K562 (cell line): Measurements from ENCODE around the gene AFF1. TPM values are rescaled to one million over a fixed set of nuclear protein-coding genes. Genes with fewer than 3 reads are reported as not detected.

Experiments
- ATF1 ChIP-seq, 2 experiments: fragments of 450-650 bp in 1 of 2; IDR thresholded peaks; 2 replicates each; pipeline ENCODE4 v1.6.1; 2016; ENCODE audit warnings: missing compliant biosample characterization in 1 of 2, missing genetic modification characterization in 1 of 2
- ATF6 ChIP-seq: sonication (generic); formaldehyde crosslinking; IDR thresholded peaks from 2 replicates; pipeline ENCODE4 v1.4.0; 2020; ENCODE audit warnings: mild to moderate bottlenecking, missing genetic modification reagents
- BCL6 ChIP-seq: fragments of 250-450 bp; sonication (Bioruptor Pico); IDR thresholded peaks from 2 replicates; pipeline ENCODE4 v1.4.0; 2020
- HMGN3 ChIP-seq: IDR thresholded peaks from 2 replicates; pipeline ENCODE4 v1.6.1; 2011; ENCODE audit warnings: borderline replicate concordance, low read depth, mild to moderate bottlenecking, mixed read lengths, low read length; ENCODE audit not compliant: insufficient read length; ENCODE audit errors: extremely low read depth
- JUND ChIP-seq, 2 experiments: IDR thresholded peaks; 2 replicates in 1 of 2; 3 replicates in 1 of 2; pipeline ENCODE4 v1.6.1; 2011; ENCODE audit warnings: borderline replicate concordance in 2 of 2, low read depth in 2 of 2, low read length in 2 of 2, improper control_type of control experiment in 1 of 2, missing biosample characterization in 1 of 2, missing genetic modification characterization in 1 of 2, missing genetic modification reagents in 1 of 2
- MEF2A ChIP-seq: IDR thresholded peaks from 2 replicates; pipeline ENCODE4 v1.6.1; 2011; ENCODE audit warnings: low read depth, mild to moderate bottlenecking, low read length, moderate library complexity; ENCODE audit not compliant: control insufficient read depth
- NELFE ChIP-seq: IDR thresholded peaks from 2 replicates; pipeline ENCODE4 v1.6.1; 2011; ENCODE audit warnings: mild to moderate bottlenecking; ENCODE audit not compliant: insufficient read depth, insufficient read length
- PBX2 ChIP-seq, 2 experiments: IDR thresholded peaks in 1 of 2; conservative IDR thresholded peaks in 1 of 2; 2 replicates each; pipeline ENCODE4 v1.6.1; 2016; ENCODE audit warnings: low read depth in 2 of 2, mild to moderate bottlenecking in 1 of 2, missing compliant biosample characterization in 1 of 2, missing genetic modification characterization in 1 of 2, moderate library complexity in 1 of 2
- RFX5 ChIP-seq: IDR thresholded peaks from 2 replicates; pipeline ENCODE4 v1.6.1; 2011; ENCODE audit warnings: low read depth, mild to moderate bottlenecking, improper control_type of control experiment, low read length
- TAF1 ChIP-seq: IDR thresholded peaks from 2 replicates; pipeline ENCODE4 v1.6.1; 2011; ENCODE audit warnings: mild to moderate bottlenecking, low read length, moderate library complexity; ENCODE audit not compliant: insufficient read depth, control insufficient read depth, severe bottlenecking; ENCODE audit errors: extremely low read depth
- YBX1 ChIP-seq: fragments of 450-650 bp; IDR thresholded peaks from 2 replicates; pipeline ENCODE4 v1.7.1; 2016; ENCODE audit warnings: mild to moderate bottlenecking
- ZNF140 ChIP-seq: fragments of 250-450 bp; sonication (Bioruptor Pico); IDR thresholded peaks from 2 replicates; pipeline ENCODE4 v1.8.0; 2021; ENCODE audit warnings: moderate library complexity, mild to moderate bottlenecking, inconsistent platforms
- polyA plus RNA-seq, 8 experiments: library from polyadenylated mRNA; depleted of rRNA in 4 of 8; stranded (reverse) in 5 of 8; unstranded in 3 of 8; fragments of >200 nt; fragmentation: Nextera tagmentation in 2 of 8; fragmentation: Illumina TruSeq in 1 of 8; extraction: Ambion mirVana in 2 of 8; extraction: Trizol in 1 of 8; gene quantifications; 2 replicates each; pipeline versions ENCODE4 v1.2.1 to v1.2.3, GENCODE V29; 2011 to 2014; ENCODE audit warnings: inconsistent platforms in 1 of 8, missing spikeins in 1 of 8
- total RNA-seq, 7 experiments: library from RNA; depleted of rRNA in 6 of 7; stranded (reverse); fragments of >200 nt in 6 of 7; fragmentation: Illumina TruSeq in 2 of 7; extraction: Trizol in 2 of 7; gene quantifications; 2 replicates each; pipeline versions ENCODE4 v1.2.1 to v1.2.3, GENCODE V29; 2011 to 2021; ENCODE audit warnings: low replicate concordance in 1 of 7
- TF ChIP-seq, protein P1 (sequence below), 2 experiments: fragments of 450-650 bp in 1 of 2; IDR thresholded peaks; 2 replicates each; pipeline ENCODE4 v1.6.1; 2011 to 2017; ENCODE audit warnings: low read depth in 2 of 2, antibody characterized with exemption in 1 of 2, borderline replicate concordance in 1 of 2, low read length in 1 of 2, mild to moderate bottlenecking in 1 of 2, mixed read lengths in 1 of 2; ENCODE audit not compliant: control insufficient read depth in 1 of 2
- TF ChIP-seq, protein P2 (sequence below): IDR thresholded peaks from 3 replicates; pipeline ENCODE4 v1.6.1; 2011; ENCODE audit warnings: borderline replicate concordance, mild to moderate bottlenecking; ENCODE audit not compliant: insufficient read length, insufficient read depth

AFF1 gene
- total and polyA plus RNA-seq, 9 of the 15 experiments (the other 6 are each of a cell fraction or from before 2014, with no cell fraction given) = 4.1 to 47.5 (median 17.2) TPM

- TF ChIP-seq, protein P1, sequence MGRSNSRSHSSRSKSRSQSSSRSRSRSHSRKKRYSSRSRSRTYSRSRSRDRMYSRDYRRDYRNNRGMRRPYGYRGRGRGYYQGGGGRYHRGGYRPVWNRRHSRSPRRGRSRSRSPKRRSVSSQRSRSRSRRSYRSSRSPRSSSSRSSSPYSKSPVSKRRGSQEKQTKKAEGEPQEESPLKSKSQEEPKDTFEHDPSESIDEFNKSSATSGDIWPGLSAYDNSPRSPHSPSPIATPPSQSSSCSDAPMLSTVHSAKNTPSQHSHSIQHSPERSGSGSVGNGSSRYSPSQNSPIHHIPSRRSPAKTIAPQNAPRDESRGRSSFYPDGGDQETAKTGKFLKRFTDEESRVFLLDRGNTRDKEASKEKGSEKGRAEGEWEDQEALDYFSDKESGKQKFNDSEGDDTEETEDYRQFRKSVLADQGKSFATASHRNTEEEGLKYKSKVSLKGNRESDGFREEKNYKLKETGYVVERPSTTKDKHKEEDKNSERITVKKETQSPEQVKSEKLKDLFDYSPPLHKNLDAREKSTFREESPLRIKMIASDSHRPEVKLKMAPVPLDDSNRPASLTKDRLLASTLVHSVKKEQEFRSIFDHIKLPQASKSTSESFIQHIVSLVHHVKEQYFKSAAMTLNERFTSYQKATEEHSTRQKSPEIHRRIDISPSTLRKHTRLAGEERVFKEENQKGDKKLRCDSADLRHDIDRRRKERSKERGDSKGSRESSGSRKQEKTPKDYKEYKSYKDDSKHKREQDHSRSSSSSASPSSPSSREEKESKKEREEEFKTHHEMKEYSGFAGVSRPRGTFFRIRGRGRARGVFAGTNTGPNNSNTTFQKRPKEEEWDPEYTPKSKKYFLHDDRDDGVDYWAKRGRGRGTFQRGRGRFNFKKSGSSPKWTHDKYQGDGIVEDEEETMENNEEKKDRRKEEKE (IDR thresholded peaks at IDR 0.05; ENCODE audit: borderline replicate concordance in 1 of 2, control insufficient read depth in 1 of 2, low read depth in 2 of 2, low read length in 1 of 2) = no peak
- TF ChIP-seq JUND (IDR thresholded peaks at IDR 0.05; ENCODE audit: borderline replicate concordance, low read depth, low read length) = no peak
- no peak for TF ChIP-seq JUND (tag; IDR thresholded peaks at IDR 0.05; ENCODE audit: borderline replicate concordance, low read depth, low read length)
- TF ChIP-seq RFX5 = no peak
- TF ChIP-seq, protein P2, sequence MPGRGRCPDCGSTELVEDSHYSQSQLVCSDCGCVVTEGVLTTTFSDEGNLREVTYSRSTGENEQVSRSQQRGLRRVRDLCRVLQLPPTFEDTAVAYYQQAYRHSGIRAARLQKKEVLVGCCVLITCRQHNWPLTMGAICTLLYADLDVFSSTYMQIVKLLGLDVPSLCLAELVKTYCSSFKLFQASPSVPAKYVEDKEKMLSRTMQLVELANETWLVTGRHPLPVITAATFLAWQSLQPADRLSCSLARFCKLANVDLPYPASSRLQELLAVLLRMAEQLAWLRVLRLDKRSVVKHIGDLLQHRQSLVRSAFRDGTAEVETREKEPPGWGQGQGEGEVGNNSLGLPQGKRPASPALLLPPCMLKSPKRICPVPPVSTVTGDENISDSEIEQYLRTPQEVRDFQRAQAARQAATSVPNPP = no peak
- TF ChIP-seq MEF2A = no peak
- no peak for TF ChIP-seq ATF1 (CRISPR knock-in tag; IDR thresholded peaks at IDR 0.05)
- no peak for TF ChIP-seq ATF1 (tag; IDR thresholded peaks at IDR 0.05)
- TF ChIP-seq BCL6 = no peak
- TF ChIP-seq HMGN3 = no peak
- TF ChIP-seq ZNF140 (CRISPR knock-in tag) = no peak
- no peak for TF ChIP-seq ATF6 (CRISPR knock-in tag)
- TF ChIP-seq YBX1 = no peak
- TF ChIP-seq PBX2 (CRISPR knock-in tag; IDR thresholded peaks at IDR 0.05; ENCODE audit: low read depth) = no peak
- TF ChIP-seq PBX2 (tag; conservative IDR thresholded peaks at IDR 0.05; ENCODE audit: low read depth) = no peak
- no peak for TF ChIP-seq TAF1
- no peak for TF ChIP-seq NELFE
These were observed 99.7 kb downstream of the AFF1 start (continued) for GRCh38 chr4:87034527-87034926.
